OCI-LY7 (cell line): ENCODE data around the gene ATP6V0E1.

Source experiments
- EZH2phosphoT487 ChIP-seq: fragments of 200-600 bp; sonication (generic); IDR thresholded peaks from 2 replicates; pipeline ENCODE4 v1.6.1; 2018; ENCODE audit warnings: low read depth, borderline replicate concordance, mild to moderate bottlenecking, mixed run types, antibody characterized with exemption, low read length, moderate library complexity, mixed read lengths
- TF ChIP-seq, protein P1 (sequence below): fragments of 200-600 bp; sonication (generic); conservative IDR thresholded peaks from 2 replicates; pipeline ENCODE4 v1.5.1; 2014; ENCODE audit warnings: mild to moderate bottlenecking, antibody characterized with exemption, low read length, moderate library complexity, mixed read lengths

DNA sequence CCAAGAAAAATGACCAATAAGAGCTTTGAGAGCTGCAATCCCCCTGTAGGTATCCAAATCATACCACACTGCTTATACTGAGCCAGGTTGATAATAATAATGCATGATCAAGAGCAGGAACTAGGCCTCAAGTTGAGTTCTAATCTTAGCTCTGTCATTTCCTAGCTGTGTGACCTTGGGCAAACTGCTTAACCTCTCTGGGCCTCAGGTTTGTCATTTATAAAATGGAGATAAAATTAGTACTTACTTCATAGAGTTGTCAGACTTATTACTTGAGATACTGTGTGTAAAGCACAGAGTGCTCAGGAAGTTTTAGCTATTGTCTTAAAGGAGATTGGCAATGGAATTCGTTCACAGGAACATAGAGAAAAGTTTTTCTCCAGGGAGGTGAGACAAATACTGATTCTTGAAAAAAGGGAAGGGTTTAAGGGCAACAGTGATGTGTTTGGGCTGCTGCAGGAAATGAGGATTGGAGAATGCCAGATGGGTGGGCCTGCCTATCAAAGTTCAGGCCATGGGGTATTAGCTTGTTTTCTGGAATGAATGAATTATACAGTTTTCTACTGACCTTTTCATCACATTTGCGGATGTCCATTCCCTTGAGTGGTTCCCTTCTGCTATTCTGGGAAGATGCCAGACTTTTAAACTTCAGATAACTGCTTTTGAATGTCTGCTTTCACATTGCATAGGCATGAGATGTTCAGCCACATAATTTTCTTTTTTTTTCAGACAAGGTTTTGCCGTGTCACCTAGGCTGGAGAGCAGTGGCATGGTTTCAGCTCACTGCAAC, 10.2 kb upstream of the ATP6V0E1 start:
- TF ChIP-seq, protein P1, sequence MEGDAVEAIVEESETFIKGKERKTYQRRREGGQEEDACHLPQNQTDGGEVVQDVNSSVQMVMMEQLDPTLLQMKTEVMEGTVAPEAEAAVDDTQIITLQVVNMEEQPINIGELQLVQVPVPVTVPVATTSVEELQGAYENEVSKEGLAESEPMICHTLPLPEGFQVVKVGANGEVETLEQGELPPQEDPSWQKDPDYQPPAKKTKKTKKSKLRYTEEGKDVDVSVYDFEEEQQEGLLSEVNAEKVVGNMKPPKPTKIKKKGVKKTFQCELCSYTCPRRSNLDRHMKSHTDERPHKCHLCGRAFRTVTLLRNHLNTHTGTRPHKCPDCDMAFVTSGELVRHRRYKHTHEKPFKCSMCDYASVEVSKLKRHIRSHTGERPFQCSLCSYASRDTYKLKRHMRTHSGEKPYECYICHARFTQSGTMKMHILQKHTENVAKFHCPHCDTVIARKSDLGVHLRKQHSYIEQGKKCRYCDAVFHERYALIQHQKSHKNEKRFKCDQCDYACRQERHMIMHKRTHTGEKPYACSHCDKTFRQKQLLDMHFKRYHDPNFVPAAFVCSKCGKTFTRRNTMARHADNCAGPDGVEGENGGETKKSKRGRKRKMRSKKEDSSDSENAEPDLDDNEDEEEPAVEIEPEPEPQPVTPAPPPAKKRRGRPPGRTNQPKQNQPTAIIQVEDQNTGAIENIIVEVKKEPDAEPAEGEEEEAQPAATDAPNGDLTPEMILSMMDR, result no peak
- TF ChIP-seq EZH2phosphoT487, result no peak
